DND-41 (cell line): Measurements from ENCODE around the gene POLR2J.

Experiments used
- ATAC-seq: fragments of 200-7000 bp; cut with Tn5 transposase; 3 replicates; pipeline ENCODE4 v1.9.1; 2021; ENCODE audit warnings: low read depth; ENCODE audit not compliant: insufficient read depth
- DNase-seq: peaks from one replicate; pipeline ENCODE4 v3.0.0-alpha.2; 2020
- H2AFZ ChIP-seq: 2 replicates; pipeline ENCODE4 v1.6.0; 2012; ENCODE audit warnings: low read depth, low read length
- H3K27ac ChIP-seq: 2 replicates; pipeline ENCODE4 v1.5.1; 2012; ENCODE audit warnings: low read length, inconsistent platforms
- H3K27me3 ChIP-seq: fragments of 200-600 bp; sonication (generic); 2 replicates; pipeline ENCODE4 v1.6.0; 2012; ENCODE audit warnings: low read length, mild to moderate bottlenecking, inconsistent platforms; ENCODE audit not compliant: insufficient read depth, poor library complexity
- H3K36me3 ChIP-seq: 2 replicates; pipeline ENCODE4 v1.5.1; 2012; ENCODE audit warnings: low read length, inconsistent platforms; ENCODE audit not compliant: insufficient read depth
- H3K4me1 ChIP-seq: 2 replicates; pipeline ENCODE4 v1.5.1; 2012; ENCODE audit warnings: mild to moderate bottlenecking, low read length; ENCODE audit not compliant: insufficient read depth
- H3K4me2 ChIP-seq: 2 replicates; pipeline ENCODE4 v1.6.0; 2012; ENCODE audit warnings: mild to moderate bottlenecking, moderate library complexity, low read length, inconsistent platforms; ENCODE audit not compliant: insufficient read depth
- H3K4me3 ChIP-seq, 2 experiments: fragments of 200-600 bp in 1 of 2; shearing (Covaris generic) in 1 of 2; 2 replicates each; pipeline ENCODE4 v1.5.1; 2012 to 2016; ENCODE audit warnings: inconsistent platforms in 2 of 2, low read length in 2 of 2, mild to moderate bottlenecking in 2 of 2, low read depth in 1 of 2, moderate library complexity in 1 of 2
- H3K79me2 ChIP-seq: 2 replicates; pipeline ENCODE4 v1.6.0; 2012; ENCODE audit warnings: low read length, inconsistent platforms; ENCODE audit not compliant: insufficient read depth
- H3K9ac ChIP-seq: 2 replicates; pipeline ENCODE4 v1.6.0; 2012; ENCODE audit warnings: low read depth, mild to moderate bottlenecking, inconsistent platforms, low read length, moderate library complexity
- H3K9me3 ChIP-seq: 2 replicates; pipeline ENCODE4 v1.5.1; 2012; ENCODE audit warnings: low read length, moderate library complexity, mild to moderate bottlenecking, inconsistent platforms; ENCODE audit not compliant: insufficient read depth, severe bottlenecking
- H4K20me1 ChIP-seq: 2 replicates; pipeline ENCODE4 v1.6.0; 2012; ENCODE audit warnings: low read length; ENCODE audit not compliant: insufficient read depth
- CTCF ChIP-seq: IDR thresholded peaks from 2 replicates; pipeline ENCODE4 v1.5.1; 2012; ENCODE audit warnings: borderline replicate concordance, low read length, moderate library complexity, mild to moderate bottlenecking; ENCODE audit not compliant: poor library complexity, severe bottlenecking; ENCODE audit errors: extremely low read depth
- EZH2 ChIP-seq: IDR thresholded peaks from 3 replicates; pipeline ENCODE4 v1.6.1; 2012; ENCODE audit warnings: borderline replicate concordance, low read depth, mild to moderate bottlenecking, moderate library complexity, low read length, inconsistent platforms; ENCODE audit not compliant: severe bottlenecking

POLR2J gene

DNA sequence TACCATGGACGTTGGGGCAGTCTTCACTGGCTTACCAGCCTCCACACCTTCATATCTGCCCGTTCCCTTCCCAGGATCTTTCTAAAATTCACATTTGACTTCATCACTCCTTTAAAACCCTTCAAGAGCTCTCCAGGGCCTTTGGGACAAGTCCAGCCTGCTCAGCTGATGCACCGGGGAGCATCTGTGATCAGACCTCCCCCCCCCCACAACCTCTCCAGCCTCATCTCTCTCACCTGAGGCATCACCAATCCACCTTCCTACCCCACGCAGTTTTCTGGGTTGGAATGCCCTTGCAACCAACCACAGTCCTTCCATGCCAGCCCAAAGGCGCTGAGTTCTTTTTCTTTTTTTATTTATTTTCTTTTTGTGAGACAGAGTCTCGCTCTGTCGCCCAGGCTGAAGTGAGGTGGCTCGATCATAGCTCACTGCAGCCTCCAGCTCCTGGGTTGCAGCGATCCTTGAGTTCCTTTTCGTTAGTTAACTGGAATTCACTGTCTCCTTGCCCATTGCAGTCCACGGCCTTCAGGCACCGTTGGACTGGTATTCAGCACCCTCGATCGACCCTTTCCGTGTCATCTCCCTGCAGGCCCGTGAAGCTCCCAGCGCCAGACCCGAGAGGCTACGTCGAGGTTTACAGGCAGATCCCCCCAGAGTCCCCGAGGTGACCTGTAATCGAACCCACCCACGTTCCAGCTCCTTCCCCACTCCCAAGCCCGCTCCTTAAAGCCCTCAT lies 14.7 kb downstream of the POLR2J start:
- Histone ChIP-seq H3K9me3 (no peaks in the 10 kb centered on the region), H3K4me2 (peak overlapping the region; percentile 67), H3K79me2 (peaks cover 50% of the 10 kb centered on the region), H2AFZ (peak overlapping the region; percentile 99), H3K36me3 (peaks cover 22% of the 10 kb centered on the region), H3K27ac (peak overlapping the region; percentile 86), H3K4me1 (peaks cover 28% of the 10 kb centered on the region), H4K20me1 (peaks cover 10% of the 10 kb centered on the region), H3K9ac (peak overlapping the region; percentile 94), H3K4me3 (peak overlapping the region; percentile 84 to 97; a peak in 3 of 4 replicates), H3K27me3 (no peaks in the 10 kb centered on the region)
- ATAC-seq (peak; percentile 13), DNase-seq (no peak)
- TF ChIP-seq CTCF (no peak), EZH2 (no peak)

DNA sequence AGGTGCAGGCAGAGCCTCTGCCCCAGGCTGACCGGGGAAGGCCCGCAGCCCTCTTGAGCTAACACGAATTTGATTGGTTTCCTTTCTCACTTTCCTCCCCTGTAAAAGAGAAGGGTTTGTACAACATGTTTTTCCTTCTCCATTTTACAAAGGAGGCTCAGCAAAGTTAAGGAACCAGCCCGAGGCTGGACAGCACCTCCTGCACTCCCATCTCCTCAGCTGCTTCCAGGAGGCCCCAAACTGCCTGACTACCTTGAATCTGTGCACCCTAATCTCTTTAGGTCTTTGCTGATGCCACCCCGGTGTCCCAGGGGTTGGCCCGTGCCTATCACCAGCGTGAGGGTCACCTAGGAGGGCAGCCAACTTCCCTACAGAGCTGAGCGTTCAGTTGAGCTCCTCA lies 18.3 kb downstream of the POLR2J start:
- no peak overlapping the region for H3K4me2 ChIP-seq
- ATAC-seq (no peak), DNase-seq (no peak)
- H2AFZ ChIP-seq = no peak overlapping the region
- H3K9ac ChIP-seq = no peak overlapping the region
- TF ChIP-seq EZH2 (no peak), CTCF (no peak)
- no peaks in the 10 kb centered on the region for H4K20me1 ChIP-seq
- H3K36me3 ChIP-seq = peaks cover 41% of the 10 kb centered on the region
- no peaks in the 10 kb centered on the region for H3K9me3 ChIP-seq
- H3K79me2 ChIP-seq = peaks cover 41% of the 10 kb centered on the region
- H3K27ac ChIP-seq = no peak overlapping the region
- no peak overlapping the region for H3K4me3 ChIP-seq
- H3K27me3 ChIP-seq = no peaks in the 10 kb centered on the region
- H3K4me1 ChIP-seq = peaks cover 13% of the 10 kb centered on the region

GRCh38 chr7:102459221-102459844 lies 19.4 kb downstream of the POLR2J start:
- ATAC-seq (no peak), DNase-seq (no peak)
- Histone ChIP-seq H3K79me2 (peaks cover 31% of the 10 kb centered on the region), H3K27me3 (no peaks in the 10 kb centered on the region), H3K4me2 (no peak overlapping the region), H3K9me3 (no peaks in the 10 kb centered on the region), H4K20me1 (no peaks in the 10 kb centered on the region), H3K4me3 (no peak overlapping the region), H2AFZ (no peak overlapping the region), H3K36me3 (peaks cover 37% of the 10 kb centered on the region), H3K27ac (no peak overlapping the region), H3K9ac (no peak overlapping the region), H3K4me1 (peaks cover 10% of the 10 kb centered on the region)
- TF ChIP-seq EZH2 = no peak

GRCh38 chr7:102457352-102457924 lies 21.3 kb downstream of the POLR2J start:
- Histone ChIP-seq H3K79me2 (peaks cover 12% of the 10 kb centered on the region), H4K20me1 (no peaks in the 10 kb centered on the region), H3K27ac (no peak overlapping the region), H3K27me3 (no peaks in the 10 kb centered on the region), H3K36me3 (peaks cover 37% of the 10 kb centered on the region), H2AFZ (no peak overlapping the region), H3K4me1 (no peaks in the 10 kb centered on the region), H3K9ac (no peak overlapping the region), H3K4me2 (no peak overlapping the region), H3K9me3 (no peaks in the 10 kb centered on the region), H3K4me3 (no peak overlapping the region)
- ATAC-seq = no peak
- DNase-seq = no peak
- TF ChIP-seq EZH2 = no peak
- TF ChIP-seq CTCF = no peak
